Fibroblast of lung (primary cell): ENCODE measurements around the gene TSHZ1. TPM values are rescaled to one million over a fixed set of nuclear protein-coding genes. Genes with fewer than 3 reads are reported as not detected.
A peak's percentile ranks its signal among the peaks of the same experiment; 100 is the strongest.

ENCODE experiments used
- DNase-seq, 2 donors: peaks; one replicate each; pipeline versions ENCODE4 v3.0.0 to v3.0.0-alpha.2; 2010; ENCODE audit warnings: low read depth in 2 of 2
- H2AFZ ChIP-seq: 2 replicates; pipeline ENCODE4 v1.5.1; 2012; ENCODE audit warnings: low read length, control low read depth, inconsistent platforms
- H3K27ac ChIP-seq: 2 replicates; pipeline ENCODE4 v1.5.1; 2011; ENCODE audit warnings: low read length, control low read depth; ENCODE audit not compliant: insufficient read depth
- H3K27me3 ChIP-seq: 2 replicates; pipeline ENCODE4 v1.5.1; 2011; ENCODE audit warnings: mild to moderate bottlenecking, low read length; ENCODE audit not compliant: control insufficient read depth, insufficient read depth
- H3K36me3 ChIP-seq: 2 replicates; pipeline ENCODE4 v1.5.1; 2011; ENCODE audit warnings: low read length; ENCODE audit not compliant: control insufficient read depth, insufficient read depth
- H3K4me1 ChIP-seq: 2 replicates; pipeline ENCODE4 v1.5.1; 2011; ENCODE audit warnings: low read length; ENCODE audit not compliant: control insufficient read depth, insufficient read depth; ENCODE audit errors: extremely low read depth
- H3K4me2 ChIP-seq: 2 replicates; pipeline ENCODE4 v1.5.1; 2011; ENCODE audit warnings: low read length, control low read depth; ENCODE audit not compliant: insufficient read depth; ENCODE audit errors: extremely low read depth
- H3K4me3 ChIP-seq, 4 experiments: fragments of 200-600 bp in 1 of 4; sonication (generic) in 1 of 4; replicated peaks in 1 of 4; 2 replicates each; pipeline ENCODE4 v1.5.1; 2011 to 2016; ENCODE audit warnings: low read length in 4 of 4, low read depth in 3 of 4, mild to moderate bottlenecking in 3 of 4, control low read depth in 2 of 4, inconsistent platforms in 1 of 4, mixed read lengths in 1 of 4; ENCODE audit not compliant: insufficient read depth in 1 of 4; ENCODE audit errors: control extremely low read depth in 1 of 4
- H3K79me2 ChIP-seq: 2 replicates; pipeline ENCODE4 v1.5.1; 2012; ENCODE audit warnings: mild to moderate bottlenecking, low read length, inconsistent platforms; ENCODE audit not compliant: control insufficient read depth, insufficient read depth
- H3K9ac ChIP-seq: 2 replicates; pipeline ENCODE4 v1.5.1; 2011; ENCODE audit warnings: mild to moderate bottlenecking, low read length, control low read depth; ENCODE audit not compliant: insufficient read depth
- H3K9me3 ChIP-seq: 2 replicates; pipeline ENCODE4 v1.5.1; 2012; ENCODE audit warnings: low read depth, low read length; ENCODE audit not compliant: control insufficient read depth, insufficient read depth
- H4K20me1 ChIP-seq: 2 replicates; pipeline ENCODE4 v1.5.1; 2011; ENCODE audit warnings: low read length; ENCODE audit not compliant: control insufficient read depth, insufficient read depth; ENCODE audit errors: extremely low read depth
- EZH2 ChIP-seq: IDR thresholded peaks from 2 replicates; pipeline ENCODE4 v1.5.1; 2012; ENCODE audit warnings: low read length, control low read depth, mild to moderate bottlenecking; ENCODE audit errors: missing control alignments
- polyA plus RNA-seq, 2 donors: library from polyadenylated mRNA; depleted of rRNA in 1 of 2; stranded (reverse) in 1 of 2; unstranded in 1 of 2; fragments of >200 nt; gene quantifications; 2 replicates each; pipeline ENCODE4 v1.2.1, GENCODE V29; 2011 to 2012; ENCODE audit warnings: missing spikeins in 1 of 2
- total RNA-seq: library from RNA; depleted of rRNA; stranded (reverse); fragments of >200 nt; gene quantifications from 2 replicates; pipeline ENCODE4 v1.2.1, GENCODE V29; 2014
- TF ChIP-seq, protein P1 (sequence below), 2 donors: IDR thresholded peaks in 1 of 2; conservative IDR thresholded peaks in 1 of 2; 1 replicate in 1 of 2; 2 replicates in 1 of 2; pipeline ENCODE4 v1.5.1; 2011 to 2012; ENCODE audit warnings: low read length in 2 of 2, control low read depth in 1 of 2, inconsistent platforms in 1 of 2, low read depth in 1 of 2, mild to moderate bottlenecking in 1 of 2

TSHZ1 gene
- total and polyA plus RNA-seq, 2 donors (not counting 1 experiment from before 2014, with no cell fraction given): 4.3 TPM

DNA sequence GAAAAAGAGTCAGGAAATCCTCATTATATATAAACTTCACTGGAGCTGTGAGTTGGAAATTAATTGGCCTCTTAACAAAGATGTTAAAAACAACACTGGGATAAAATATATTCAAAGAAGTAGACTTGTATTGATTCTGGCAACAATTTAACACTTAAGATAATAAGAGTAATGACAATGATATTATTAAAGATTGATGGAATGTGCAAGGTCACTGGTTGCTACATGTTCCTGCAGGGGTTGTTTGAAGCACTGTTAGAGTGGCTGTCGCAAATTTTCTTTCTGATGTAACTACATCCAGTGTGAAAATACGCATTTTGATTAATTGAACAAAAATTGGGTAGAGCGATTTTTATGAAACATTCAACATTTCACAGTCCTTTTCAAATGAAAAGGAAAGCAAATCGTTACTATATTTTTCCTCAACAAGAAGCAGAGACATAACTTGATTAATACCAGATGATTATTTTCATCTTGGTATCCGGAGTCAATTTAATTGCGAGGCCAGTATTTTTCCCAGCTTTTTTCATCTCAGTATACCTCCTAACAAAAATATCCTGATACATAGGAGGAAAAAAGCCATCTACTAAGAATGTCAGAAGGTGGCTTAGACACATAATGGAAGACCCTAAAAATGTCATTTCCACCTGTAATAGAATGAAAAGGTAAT is 7.8 kb upstream of the TSHZ1 start:
- no peak overlapping the region for H2AFZ ChIP-seq
- peak overlapping the region; percentile 39 for H3K4me2 ChIP-seq
- peaks cover 7% of the 10 kb centered on the region for H3K36me3 ChIP-seq
- no peak overlapping the region for H3K9ac ChIP-seq
- H3K9me3 ChIP-seq: no peaks in the 10 kb centered on the region
- H3K79me2 ChIP-seq: peaks cover 76% of the 10 kb centered on the region
- no peak for TF ChIP-seq EZH2
- TF ChIP-seq, protein P1, sequence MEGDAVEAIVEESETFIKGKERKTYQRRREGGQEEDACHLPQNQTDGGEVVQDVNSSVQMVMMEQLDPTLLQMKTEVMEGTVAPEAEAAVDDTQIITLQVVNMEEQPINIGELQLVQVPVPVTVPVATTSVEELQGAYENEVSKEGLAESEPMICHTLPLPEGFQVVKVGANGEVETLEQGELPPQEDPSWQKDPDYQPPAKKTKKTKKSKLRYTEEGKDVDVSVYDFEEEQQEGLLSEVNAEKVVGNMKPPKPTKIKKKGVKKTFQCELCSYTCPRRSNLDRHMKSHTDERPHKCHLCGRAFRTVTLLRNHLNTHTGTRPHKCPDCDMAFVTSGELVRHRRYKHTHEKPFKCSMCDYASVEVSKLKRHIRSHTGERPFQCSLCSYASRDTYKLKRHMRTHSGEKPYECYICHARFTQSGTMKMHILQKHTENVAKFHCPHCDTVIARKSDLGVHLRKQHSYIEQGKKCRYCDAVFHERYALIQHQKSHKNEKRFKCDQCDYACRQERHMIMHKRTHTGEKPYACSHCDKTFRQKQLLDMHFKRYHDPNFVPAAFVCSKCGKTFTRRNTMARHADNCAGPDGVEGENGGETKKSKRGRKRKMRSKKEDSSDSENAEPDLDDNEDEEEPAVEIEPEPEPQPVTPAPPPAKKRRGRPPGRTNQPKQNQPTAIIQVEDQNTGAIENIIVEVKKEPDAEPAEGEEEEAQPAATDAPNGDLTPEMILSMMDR (conservative IDR thresholded peaks at IDR 0.05 in 1 of 2, IDR thresholded peaks at IDR 0.05 in 1 of 2; ENCODE audit: low read depth in 1 of 2, low read length in 2 of 2): no peak
- H3K27me3 ChIP-seq: no peaks in the 10 kb centered on the region
- H3K4me3 ChIP-seq: peak overlapping the region in 3 of 4 experiments; percentile 14 to 53 (median 40)
- H4K20me1 ChIP-seq: no peaks in the 10 kb centered on the region
- H3K27ac ChIP-seq: peak overlapping the region; percentile 48
- H3K4me1 ChIP-seq: peaks cover 16% of the 10 kb centered on the region
- DNase-seq: no peak

DNA sequence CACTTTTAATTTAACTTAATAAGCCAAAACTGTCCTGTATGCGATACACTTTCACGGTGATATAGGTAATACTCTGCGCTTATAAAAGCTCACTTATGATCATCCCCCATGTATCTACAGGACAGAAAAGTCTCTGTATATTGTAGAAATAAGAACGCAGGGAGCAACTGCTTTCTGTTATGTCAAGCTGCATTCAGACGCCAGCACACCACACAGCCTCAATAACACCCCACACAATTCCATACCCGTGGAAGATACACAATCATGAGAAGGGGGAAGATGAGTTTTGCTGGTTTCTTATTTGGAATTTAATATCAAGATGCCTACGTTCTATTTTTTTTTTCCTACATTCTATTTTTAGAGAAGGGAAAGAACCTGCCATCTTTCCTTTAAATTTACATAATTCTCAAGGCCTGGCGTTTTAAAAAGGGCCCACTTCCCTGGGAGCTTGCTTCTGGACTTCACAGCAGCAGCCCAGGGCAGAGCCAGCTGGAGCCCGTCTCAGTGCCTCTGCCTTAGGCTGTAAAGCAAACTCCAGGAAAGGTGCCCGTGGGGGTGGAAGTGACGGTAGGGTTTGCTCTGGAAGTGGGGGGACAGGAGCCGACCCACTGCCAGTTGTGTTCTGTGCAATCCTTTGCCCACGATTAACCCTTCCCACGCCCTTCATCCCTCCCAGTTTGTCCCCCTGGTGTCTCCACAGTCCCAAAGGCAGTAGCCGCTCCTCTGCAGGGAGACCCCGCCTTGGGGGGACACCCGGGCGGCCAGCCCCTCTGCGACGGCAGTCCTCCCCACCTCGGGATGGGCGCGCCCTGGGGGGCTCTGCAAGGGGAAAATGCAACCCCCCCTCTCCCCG is 7.0 kb upstream of the TSHZ1 start:
- Histone ChIP-seq H2AFZ (peak overlapping the region; percentile 7), H3K27ac (peak overlapping the region; percentile 48), H3K9ac (peak overlapping the region; percentile 68), H3K27me3 (no peaks in the 10 kb centered on the region), H3K36me3 (peaks cover 7% of the 10 kb centered on the region), H3K79me2 (peaks cover 83% of the 10 kb centered on the region), H3K4me2 (peak overlapping the region; percentile 39), H4K20me1 (no peaks in the 10 kb centered on the region), H3K4me3 (peak overlapping the region; percentile 14 to 53 (median 34)), H3K9me3 (no peaks in the 10 kb centered on the region), H3K4me1 (peaks cover 16% of the 10 kb centered on the region)
- DNase-seq: peak in 1 of 2 donors; percentile 66
- TF ChIP-seq EZH2: no peak
- TF ChIP-seq, protein P1 (conservative IDR thresholded peaks at IDR 0.05 in 1 of 2, IDR thresholded peaks at IDR 0.05 in 1 of 2; ENCODE audit: low read depth in 1 of 2, low read length in 2 of 2): no peak

DNA sequence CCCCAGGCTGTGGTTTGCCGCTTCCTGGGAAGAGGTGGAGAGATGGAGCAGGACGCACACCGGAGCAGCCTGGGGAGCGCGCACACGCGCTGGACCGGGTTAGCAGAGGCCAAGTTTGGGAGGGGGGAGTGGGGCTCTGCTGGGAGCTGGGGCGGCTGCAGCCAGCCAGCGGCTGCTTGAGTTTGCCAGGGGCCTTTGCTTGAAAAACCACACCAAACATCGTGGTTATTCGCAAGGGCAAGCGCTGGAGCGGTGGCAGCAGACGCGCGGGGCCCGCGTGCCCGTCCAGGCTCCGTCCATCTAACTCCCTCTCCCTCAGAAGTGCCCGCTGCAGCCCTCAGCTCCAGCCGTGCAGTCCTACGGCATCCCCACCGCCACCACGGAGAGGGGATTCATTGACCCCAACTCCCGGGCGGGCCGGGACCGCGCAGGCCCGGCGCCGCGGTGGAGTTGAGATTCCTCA is 6.3 kb upstream of the TSHZ1 start:
- Histone ChIP-seq H3K4me3 (peak overlapping the region; percentile 14 to 53 (median 34)), H3K36me3 (peaks cover 7% of the 10 kb centered on the region), H3K9ac (peak overlapping the region; percentile 68), H3K27me3 (no peaks in the 10 kb centered on the region), H3K4me2 (peak overlapping the region; percentile 39), H4K20me1 (no peaks in the 10 kb centered on the region), H3K4me1 (peaks cover 16% of the 10 kb centered on the region), H3K9me3 (no peaks in the 10 kb centered on the region), H3K79me2 (peaks cover 83% of the 10 kb centered on the region), H2AFZ (peak overlapping the region; percentile 69), H3K27ac (peak overlapping the region; percentile 58)
- DNase-seq: peak; percentile 41 to 62
- TF ChIP-seq EZH2: no peak
- TF ChIP-seq, protein P1 (conservative IDR thresholded peaks at IDR 0.05 in 1 of 2, IDR thresholded peaks at IDR 0.05 in 1 of 2; ENCODE audit: low read depth in 1 of 2, low read length in 2 of 2): no peak
